HepG2 (cell line): ENCODE results near the gene UPB1. TPM values are rescaled to one million over a fixed set of nuclear protein-coding genes. Genes with fewer than 3 reads are reported as not detected.
A peak's percentile ranks its signal among the peaks of the same experiment; 100 is the strongest.

Source experiments
- GPN1 ChIP-seq: sonication (generic); formaldehyde crosslinking; IDR thresholded peaks from 2 replicates; pipeline ENCODE4 v1.5.1; 2020; ENCODE audit warnings: missing genetic modification reagents, borderline replicate concordance
- JDP2 ChIP-seq: sonication (generic); formaldehyde crosslinking; IDR thresholded peaks from 2 replicates; pipeline ENCODE4 v1.8.1; 2022; ENCODE audit warnings: missing genetic modification reagents, borderline replicate concordance
- JUND ChIP-seq: sonication (generic); formaldehyde crosslinking; IDR thresholded peaks from 2 replicates; pipeline ENCODE4 v1.8.0; 2022; ENCODE audit warnings: mild to moderate bottlenecking, missing genetic modification reagents
- NFRKB ChIP-seq: fragments of 450-650 bp; IDR thresholded peaks from 2 replicates; pipeline ENCODE4 v1.6.1; 2017
- RXRA ChIP-seq: sonication (generic); formaldehyde crosslinking; IDR thresholded peaks from 2 replicates; pipeline ENCODE4 v1.5.1; 2020; ENCODE audit warnings: missing genetic modification reagents
- SNRNP70 ChIP-seq: fragments of 200-400 bp; formaldehyde crosslinking; IDR thresholded peaks from 2 replicates; pipeline ENCODE4 v1.6.1; 2017; ENCODE audit warnings: mild to moderate bottlenecking, low read depth, low read length, moderate library complexity
- SRY ChIP-seq: sonication (generic); formaldehyde crosslinking; IDR thresholded peaks from 2 replicates; pipeline ENCODE4 v1.8.0; 2022; ENCODE audit warnings: mild to moderate bottlenecking, missing genetic modification reagents
- TEAD3 ChIP-seq: optimal IDR thresholded peaks from 2 replicates; pipeline ENCODE3; 2016; ENCODE audit warnings: borderline replicate concordance
- XRCC5 ChIP-seq: fragments of 200-400 bp; formaldehyde crosslinking; optimal IDR thresholded peaks from 2 replicates; pipeline ENCODE3; 2017; ENCODE audit warnings: mild to moderate bottlenecking, low read length
- ZFX ChIP-seq: sonication (generic); formaldehyde crosslinking; IDR thresholded peaks from 2 replicates; pipeline ENCODE4 v1.4.0; 2020; ENCODE audit warnings: mild to moderate bottlenecking, low read depth, missing genetic modification reagents, moderate library complexity
- ZKSCAN8 ChIP-seq: IDR thresholded peaks from 2 replicates; pipeline ENCODE4 v1.6.1; 2016; ENCODE audit warnings: borderline replicate concordance, missing genetic modification reagents, missing compliant biosample characterization
- ZNF383 ChIP-seq: sonication (generic); formaldehyde crosslinking; IDR thresholded peaks from 2 replicates; pipeline ENCODE4 v1.4.0; 2020; ENCODE audit warnings: missing genetic modification reagents, mild to moderate bottlenecking, borderline replicate concordance
- ZNF552 ChIP-seq: sonication (generic); formaldehyde crosslinking; IDR thresholded peaks from 2 replicates; pipeline ENCODE4 v1.9.0; 2022; ENCODE audit warnings: missing genetic modification reagents, mild to moderate bottlenecking, borderline replicate concordance
- ZNF687 ChIP-seq: sonication (generic); formaldehyde crosslinking; IDR thresholded peaks from 2 replicates; pipeline ENCODE4 v1.5.1; 2020; ENCODE audit warnings: mild to moderate bottlenecking, missing genetic modification reagents, moderate library complexity
- ZNF773 ChIP-seq: sonication (generic); formaldehyde crosslinking; IDR thresholded peaks from 2 replicates; pipeline ENCODE4 v1.4.0; 2020; ENCODE audit warnings: missing genetic modification reagents, borderline replicate concordance
- ZNF816 ChIP-seq: sonication (generic); formaldehyde crosslinking; IDR thresholded peaks from 2 replicates; pipeline ENCODE4 v1.8.0; 2022; ENCODE audit warnings: missing genetic modification reagents, mild to moderate bottlenecking, borderline replicate concordance
- ZNF850 ChIP-seq: sonication (generic); formaldehyde crosslinking; conservative IDR thresholded peaks from 2 replicates; pipeline ENCODE4 v1.9.0; 2021; ENCODE audit warnings: mild to moderate bottlenecking, missing genetic modification reagents
- polyA plus RNA-seq, 8 experiments: library from polyadenylated mRNA; depleted of rRNA in 3 of 8; stranded (reverse) in 7 of 8; unstranded in 1 of 8; fragments of >200 nt; fragmentation: Illumina TruSeq in 4 of 8; extraction: Trizol in 4 of 8; gene quantifications; 2 replicates each; pipeline versions ENCODE4 v1.2.1 to v1.2.3, GENCODE V29; 2011 to 2016; ENCODE audit warnings: low read depth in 4 of 8, missing spikeins in 1 of 8, mixed read lengths in 1 of 8; ENCODE audit not compliant: insufficient read depth in 1 of 8
- total RNA-seq, 5 experiments: library from RNA; depleted of rRNA; stranded (reverse); fragments of >200 nt; fragmentation: Illumina TruSeq; extraction: Trizol; gene quantifications; 2 replicates each; pipeline ENCODE4 v1.2.3, GENCODE V29; 2016; ENCODE audit warnings: low read depth in 1 of 5
- TF ChIP-seq, protein P1 (sequence below): sonication (generic); formaldehyde crosslinking; IDR thresholded peaks from 2 replicates; pipeline ENCODE4 v1.4.0; 2020; ENCODE audit warnings: missing genetic modification reagents

Gene UPB1
- total and polyA plus RNA-seq, 2 of the 13 experiments (the other 11 are each of a cell fraction or from before 2014, with no cell fraction given) = 0.38 to 1.2 TPM

GRCh38 chr22:24564376-24565058, 69.4 kb downstream of the UPB1 start (continued):
- no peak for TF ChIP-seq ZNF552 (CRISPR knock-in tag)
- TF ChIP-seq ZNF773 (CRISPR knock-in tag) = no peak
- no peak for TF ChIP-seq ZKSCAN8 (CRISPR knock-in tag)
- TF ChIP-seq ZNF687 (CRISPR knock-in tag) = no peak
- TF ChIP-seq XRCC5 = peak; percentile 31
- no peak for TF ChIP-seq SRY (CRISPR knock-in tag)
- no peak for TF ChIP-seq ZFX
- TF ChIP-seq, protein P1, sequence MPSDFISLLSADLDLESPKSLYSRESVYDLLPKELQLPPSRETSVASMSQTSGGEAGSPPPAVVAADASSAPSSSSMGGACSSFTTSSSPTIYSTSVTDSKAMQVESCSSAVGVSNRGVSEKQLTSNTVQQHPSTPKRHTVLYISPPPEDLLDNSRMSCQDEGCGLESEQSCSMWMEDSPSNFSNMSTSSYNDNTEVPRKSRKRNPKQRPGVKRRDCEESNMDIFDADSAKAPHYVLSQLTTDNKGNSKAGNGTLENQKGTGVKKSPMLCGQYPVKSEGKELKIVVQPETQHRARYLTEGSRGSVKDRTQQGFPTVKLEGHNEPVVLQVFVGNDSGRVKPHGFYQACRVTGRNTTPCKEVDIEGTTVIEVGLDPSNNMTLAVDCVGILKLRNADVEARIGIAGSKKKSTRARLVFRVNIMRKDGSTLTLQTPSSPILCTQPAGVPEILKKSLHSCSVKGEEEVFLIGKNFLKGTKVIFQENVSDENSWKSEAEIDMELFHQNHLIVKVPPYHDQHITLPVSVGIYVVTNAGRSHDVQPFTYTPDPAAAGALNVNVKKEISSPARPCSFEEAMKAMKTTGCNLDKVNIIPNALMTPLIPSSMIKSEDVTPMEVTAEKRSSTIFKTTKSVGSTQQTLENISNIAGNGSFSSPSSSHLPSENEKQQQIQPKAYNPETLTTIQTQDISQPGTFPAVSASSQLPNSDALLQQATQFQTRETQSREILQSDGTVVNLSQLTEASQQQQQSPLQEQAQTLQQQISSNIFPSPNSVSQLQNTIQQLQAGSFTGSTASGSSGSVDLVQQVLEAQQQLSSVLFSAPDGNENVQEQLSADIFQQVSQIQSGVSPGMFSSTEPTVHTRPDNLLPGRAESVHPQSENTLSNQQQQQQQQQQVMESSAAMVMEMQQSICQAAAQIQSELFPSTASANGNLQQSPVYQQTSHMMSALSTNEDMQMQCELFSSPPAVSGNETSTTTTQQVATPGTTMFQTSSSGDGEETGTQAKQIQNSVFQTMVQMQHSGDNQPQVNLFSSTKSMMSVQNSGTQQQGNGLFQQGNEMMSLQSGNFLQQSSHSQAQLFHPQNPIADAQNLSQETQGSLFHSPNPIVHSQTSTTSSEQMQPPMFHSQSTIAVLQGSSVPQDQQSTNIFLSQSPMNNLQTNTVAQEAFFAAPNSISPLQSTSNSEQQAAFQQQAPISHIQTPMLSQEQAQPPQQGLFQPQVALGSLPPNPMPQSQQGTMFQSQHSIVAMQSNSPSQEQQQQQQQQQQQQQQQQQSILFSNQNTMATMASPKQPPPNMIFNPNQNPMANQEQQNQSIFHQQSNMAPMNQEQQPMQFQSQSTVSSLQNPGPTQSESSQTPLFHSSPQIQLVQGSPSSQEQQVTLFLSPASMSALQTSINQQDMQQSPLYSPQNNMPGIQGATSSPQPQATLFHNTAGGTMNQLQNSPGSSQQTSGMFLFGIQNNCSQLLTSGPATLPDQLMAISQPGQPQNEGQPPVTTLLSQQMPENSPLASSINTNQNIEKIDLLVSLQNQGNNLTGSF = no peak
- no peak for TF ChIP-seq NFRKB
- no peak for TF ChIP-seq ZNF383
- no peak for TF ChIP-seq SNRNP70
- no peak for TF ChIP-seq JDP2 (CRISPR knock-in tag)
- no peak for TF ChIP-seq JUND (CRISPR knock-in tag)
- TF ChIP-seq RXRA (CRISPR knock-in tag) = peak; percentile 15; the same call in 1 of the 2 replicates
- TF ChIP-seq ZNF816 (CRISPR knock-in tag) = no peak
- TF ChIP-seq GPN1 (CRISPR knock-in tag) = no peak
- no peak for TF ChIP-seq ZNF850 (CRISPR knock-in tag)
- peak; percentile 58 for TF ChIP-seq TEAD3 (CRISPR knock-in tag)
